Kidney tubule cell (primary cell): ENCODE measurements around the gene TRAIP.
A peak's percentile ranks its signal among the peaks of the same experiment; 100 is the strongest.
"Not testable (repeated sequence)": the region's sequence is repeated elsewhere in the genome, so short reads cannot be mapped to it uniquely, and the experiment has no call there.

Source experiments
- DNase-seq: peaks from one replicate; pipeline ENCODE4 v3.0.0-alpha.2; 2018; ENCODE audit warnings: low spot score

Gene TRAIP

DNA sequence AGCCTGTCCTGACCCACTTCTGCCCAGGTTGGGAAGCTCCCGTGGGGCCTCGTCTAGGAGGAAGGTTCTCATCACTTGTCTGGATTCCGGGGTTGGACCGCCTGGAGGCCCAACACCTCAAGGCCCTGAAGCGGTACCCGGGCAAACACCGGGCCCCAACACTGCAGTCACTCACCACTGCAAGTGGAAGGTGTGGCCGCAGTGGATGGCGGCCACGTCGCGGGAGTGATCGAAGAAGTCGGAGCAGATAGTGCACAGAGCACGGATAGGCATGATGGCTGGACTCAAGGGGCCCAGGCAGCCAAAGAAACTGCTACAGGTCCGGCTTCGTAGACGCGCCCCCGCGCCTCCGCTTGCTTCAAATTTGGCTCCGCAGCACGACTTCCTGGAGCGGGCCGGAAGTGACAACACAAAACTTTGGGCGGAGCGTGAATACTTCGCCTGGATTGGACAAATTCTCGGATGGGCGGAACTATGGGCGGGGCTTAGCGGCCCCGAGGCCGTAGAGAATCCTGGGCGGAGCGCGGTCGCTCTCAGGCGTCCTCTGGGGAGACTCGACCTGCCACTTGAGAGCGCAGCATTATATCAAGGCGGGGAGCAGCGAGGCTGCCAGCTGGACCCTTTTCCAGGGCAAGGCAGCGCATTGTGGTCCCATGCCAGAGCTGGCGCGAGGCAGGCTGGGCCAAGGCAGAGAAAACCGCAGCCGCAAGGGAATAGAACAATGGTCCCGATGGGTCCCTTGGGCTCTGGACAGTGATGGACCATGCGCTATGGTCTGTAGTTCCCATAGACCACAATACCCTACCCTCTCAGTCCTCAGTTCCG lies at the start of gene TRAIP:
TSS of gene TRAIP (minus strand) at position 384 of the 825 bp plus-strand sequence. CDS start at position 273, 111 bp downstream.
- peak; percentile 92 for DNase-seq

- not testable (repeated sequence) for DNase-seq
Observed at GRCh38 chr3:49904448-49904847, 48.1 kb upstream of the TRAIP start.

DNA sequence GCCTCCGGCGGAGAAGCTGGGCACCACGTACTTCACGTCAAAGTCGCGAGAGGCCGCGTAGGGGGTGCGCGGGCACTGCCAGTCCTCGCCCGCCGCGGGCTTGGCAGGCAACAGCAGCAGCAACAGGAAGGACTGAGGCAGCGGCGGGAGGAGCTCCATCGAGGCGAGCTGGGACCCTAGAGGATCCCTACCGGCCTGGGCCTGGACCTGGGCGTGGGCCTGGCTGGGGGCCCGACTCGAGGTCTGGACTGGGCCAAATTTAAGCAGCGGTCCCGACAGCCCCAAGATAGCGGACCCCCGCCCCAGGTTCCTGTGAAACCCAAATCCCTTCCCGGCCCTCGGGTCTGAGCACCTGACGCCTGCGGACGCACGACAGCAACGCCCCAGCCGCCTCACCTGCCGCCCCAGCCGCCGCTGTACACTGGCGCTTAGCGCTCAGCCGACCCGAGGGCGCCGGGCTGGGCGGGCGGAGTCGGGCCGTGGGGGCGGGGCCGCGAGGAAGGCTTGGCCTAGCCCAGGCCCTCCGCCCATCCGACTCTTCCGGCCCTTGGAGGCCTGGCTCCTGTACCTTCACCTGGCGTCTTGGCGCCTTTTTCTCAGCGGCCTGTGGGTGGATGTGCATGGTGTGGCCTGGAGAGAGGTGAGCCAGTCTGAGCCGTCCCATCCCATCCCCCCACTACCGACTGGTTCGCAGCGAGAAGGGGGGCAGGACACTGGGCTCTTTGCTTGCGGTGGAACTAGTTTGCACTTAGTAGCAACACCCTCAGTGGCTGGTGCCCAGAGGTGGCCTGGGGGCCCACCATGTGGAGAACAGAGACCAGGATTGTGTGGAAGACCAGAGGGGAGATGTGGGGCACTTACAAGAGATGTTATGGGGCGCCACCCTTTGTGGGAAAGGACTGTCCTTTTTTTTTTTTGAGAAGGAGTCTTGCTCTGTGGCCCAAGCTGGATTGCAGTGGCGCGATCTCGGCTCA lies 47.4 kb upstream of the TRAIP start, which contains the start of gene MST1R:
TSS of gene MST1R (minus strand) at position 423 of the 974 bp plus-strand sequence. CDS start at position 159, 264 bp downstream.
- peak; percentile 91 for DNase-seq

GRCh38 chr3:49902511-49903345 lies 46.4 kb upstream of the TRAIP start:
- DNase-seq, result no peak

- DNase-seq, result no peak
Observed at GRCh38 chr3:49901366-49902339, 45.3 kb upstream of the TRAIP start.

DNA sequence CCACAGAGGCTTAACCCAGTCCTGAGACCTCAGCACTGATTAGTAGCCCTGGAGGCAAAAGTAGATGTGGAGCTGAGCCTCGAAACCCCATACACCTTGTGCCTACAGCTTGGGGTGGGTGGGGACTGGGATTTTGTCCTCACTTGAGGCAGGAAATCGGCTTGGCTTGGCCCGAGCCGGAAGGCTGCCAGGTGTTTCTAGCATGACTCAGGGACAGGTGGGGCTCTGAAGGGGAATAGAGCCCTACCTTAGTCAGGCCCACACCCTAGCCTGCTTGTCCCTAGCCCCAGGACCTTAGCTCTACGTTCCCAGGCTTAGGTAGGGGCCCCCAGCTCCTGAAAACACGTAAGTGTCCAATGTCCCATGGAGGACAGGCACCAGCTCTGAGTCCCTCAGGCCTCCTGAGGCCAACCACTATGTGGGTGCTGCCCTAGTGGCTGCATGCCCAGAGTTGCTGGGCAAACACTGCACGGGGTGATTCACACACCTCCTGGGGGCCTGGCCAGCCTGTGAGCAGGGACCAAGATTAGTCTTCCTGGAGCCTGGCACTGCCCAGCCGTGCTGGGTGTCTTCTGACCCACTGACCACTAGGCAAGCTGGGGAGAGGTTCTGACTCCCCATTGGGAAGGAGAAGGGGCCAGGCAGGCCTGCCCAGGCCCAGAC lies 44.3 kb upstream of the TRAIP start:
- peak; percentile 94 for DNase-seq

DNA sequence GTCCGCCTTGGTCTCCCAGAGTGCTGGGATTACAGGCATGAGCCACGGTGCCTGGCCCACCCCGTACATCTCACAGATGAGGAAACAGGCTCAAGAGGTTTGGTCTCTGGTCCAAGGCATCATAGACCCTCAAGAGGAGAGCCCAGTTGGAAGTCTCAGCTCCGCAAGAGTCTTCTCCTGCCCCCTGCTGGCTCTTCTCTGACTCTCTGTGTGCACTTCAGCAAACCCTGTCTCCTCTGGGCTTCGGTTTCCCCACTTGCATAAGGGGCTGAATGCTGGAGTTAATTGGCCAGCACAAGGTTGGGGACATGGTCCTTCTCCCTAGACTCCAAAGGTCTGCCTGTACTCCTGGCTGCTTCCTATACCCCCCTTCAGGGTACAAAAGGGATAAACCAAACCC lies 43.5 kb upstream of the TRAIP start:
- no peak for DNase-seq

- DNase-seq, result no peak
Observed at GRCh38 chr3:49898991-49899390, 42.6 kb upstream of the TRAIP start.

- no peak for DNase-seq
Observed at GRCh38 chr3:49896345-49896744, 40.0 kb upstream of the TRAIP start.

DNA sequence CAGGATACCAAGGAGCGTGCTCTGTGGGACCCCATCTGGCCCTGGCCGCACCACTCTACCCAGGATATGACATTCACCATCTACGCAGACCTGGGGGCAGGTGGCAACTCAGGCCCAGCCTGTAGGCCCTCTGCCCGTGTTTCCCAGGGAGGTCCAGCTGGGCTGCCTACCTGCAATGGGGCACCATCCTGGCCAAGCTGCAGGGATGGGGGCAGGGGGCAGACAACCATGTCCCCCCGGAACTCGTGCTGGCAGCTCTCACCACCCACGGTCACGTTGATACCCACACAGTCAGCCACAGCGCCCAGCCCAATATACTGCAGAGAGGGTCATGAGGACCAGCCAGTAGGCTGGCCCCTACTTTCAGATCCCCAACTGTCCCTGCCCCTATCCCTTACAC lies 39.4 kb upstream of the TRAIP start:
- DNase-seq, result no peak

DNA sequence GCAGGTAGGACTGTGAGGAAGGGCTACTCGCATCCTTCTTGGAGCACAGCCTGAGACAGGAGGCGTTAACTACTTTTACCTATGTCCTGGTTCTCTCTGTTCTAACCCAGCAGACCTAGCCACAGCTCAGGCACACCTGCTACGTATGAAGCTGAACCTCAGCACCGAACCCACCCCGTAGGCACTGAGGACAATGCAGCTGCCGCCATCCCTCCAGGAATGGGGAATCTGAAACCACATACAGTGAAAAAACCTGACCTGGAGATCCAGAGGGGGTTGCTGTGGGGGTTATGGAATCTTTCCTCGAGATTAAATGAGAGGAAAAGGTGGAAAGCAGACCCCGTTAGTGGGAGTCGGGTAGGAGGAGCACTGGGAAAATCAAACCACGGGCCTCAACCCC lies 32.9 kb upstream of the TRAIP start:
- DNase-seq, result no peak

DNA sequence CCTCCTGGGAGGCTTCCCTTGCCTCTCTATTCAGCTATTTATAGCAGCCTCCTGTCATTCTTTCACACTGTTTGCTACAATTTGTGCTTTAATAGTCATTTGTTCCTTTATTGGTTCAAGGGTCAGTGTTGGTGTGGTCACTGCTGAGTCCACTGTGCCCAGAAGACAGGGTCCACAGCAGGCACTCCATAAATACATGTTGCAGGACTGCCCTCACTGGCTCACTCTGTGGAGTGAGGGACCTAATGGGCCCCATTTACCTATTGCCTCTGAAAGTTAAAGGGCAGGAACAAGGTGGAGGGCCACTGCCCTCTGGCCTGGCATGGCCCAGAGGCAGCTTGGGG lies 30.5 kb upstream of the TRAIP start:
- DNase-seq, result no peak

DNA sequence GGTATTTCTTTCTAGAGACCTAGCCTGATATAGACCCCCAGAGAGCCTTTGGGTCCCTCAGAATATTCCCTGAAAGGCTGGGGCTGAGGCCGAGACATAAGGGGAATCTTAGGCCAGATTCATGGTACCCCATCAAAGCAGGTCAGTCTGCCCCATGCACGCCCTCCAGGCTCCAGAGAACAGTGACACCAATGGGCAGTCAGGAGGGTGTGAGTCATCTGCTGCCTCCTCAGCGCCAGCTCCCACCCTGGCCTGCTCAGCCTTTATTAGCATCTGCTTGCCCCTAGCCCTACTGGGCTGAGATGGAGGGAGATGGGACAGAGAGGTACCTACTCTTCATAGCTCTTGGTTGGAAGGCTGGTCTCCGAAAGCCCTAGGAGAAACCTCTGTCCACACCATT lies 27.6 kb upstream of the TRAIP start:
- peak; percentile 17 for DNase-seq

- no peak for DNase-seq
Observed at GRCh38 chr3:49882166-49882565, 25.8 kb upstream of the TRAIP start.

DNA sequence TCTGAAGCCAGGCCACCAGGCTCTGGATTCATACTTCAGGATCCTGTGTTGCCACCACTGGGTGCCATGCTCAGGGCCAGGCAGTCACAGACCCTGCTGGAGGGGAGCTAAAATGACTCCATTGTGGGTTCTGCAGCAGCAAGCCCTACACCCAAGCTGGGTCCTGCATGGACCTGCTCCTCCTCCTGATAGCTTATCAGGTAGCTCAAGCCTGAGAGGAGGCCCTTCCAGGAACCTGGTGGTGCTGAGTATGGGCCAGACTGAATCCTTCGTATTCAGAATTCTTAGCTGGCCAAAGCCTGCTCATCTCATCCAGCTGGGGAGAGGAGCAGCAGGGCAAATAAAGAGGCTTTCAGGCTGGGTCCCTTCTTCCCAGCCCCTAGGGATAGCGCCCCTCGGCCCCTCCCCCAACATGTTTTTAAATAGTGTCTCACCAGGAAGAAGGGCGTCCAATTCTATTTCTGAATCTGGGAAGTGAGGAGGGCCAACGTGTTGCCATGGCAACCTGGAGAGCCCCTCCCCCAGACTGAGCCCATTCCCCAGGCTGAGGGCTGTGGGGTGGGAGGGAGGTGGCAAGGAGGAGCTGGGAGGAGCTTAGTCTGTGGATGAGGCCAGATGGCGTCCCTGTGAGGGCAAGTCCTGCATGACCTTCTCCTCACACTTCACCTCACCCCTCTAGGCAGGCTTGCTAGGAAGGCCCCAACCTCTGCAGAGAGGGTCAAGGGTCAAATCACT lies 24.4 kb upstream of the TRAIP start:
- no peak for DNase-seq

- no peak for DNase-seq
Observed at GRCh38 chr3:49879721-49880120, 23.4 kb upstream of the TRAIP start.

DNA sequence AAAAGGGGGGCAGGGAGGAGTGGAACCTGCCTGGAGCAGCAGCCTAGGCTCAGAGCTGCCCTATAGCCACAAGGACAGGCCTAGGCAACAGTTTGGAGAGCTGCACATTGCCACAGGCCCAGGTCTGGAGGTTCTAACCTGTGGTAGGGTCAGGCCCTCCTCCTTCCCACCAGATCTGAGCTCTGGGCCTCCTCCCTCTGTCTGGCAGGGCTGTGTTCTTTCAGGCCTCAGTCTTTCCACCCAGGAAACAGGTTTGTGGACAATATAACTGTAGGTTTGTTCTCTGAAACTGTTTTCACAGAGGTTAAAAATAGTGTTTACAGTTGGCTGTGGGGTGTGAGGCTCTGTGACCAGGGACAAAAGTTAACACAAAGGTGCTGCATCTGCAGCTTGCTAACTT lies 22.3 kb upstream of the TRAIP start:
- DNase-seq, result no peak

DNA sequence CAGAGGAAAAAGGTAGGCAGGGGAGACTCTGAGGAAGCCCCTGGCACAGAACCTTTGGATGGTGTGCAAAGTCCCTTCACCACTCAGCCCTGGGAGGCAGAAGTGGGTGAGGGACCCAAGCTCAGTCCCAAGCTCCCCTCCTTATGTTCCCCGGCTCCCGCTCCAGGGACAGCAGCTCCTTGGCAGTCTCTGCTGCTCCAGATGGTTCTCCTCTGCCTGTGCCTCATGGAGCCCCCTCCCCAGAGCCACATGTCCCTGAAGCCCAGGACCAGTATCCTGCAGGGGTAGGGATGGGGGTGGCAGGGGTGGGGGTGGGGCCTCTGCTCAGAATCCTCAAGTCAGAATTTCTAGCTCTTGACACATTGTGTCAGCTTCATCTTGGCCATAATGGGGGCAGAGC lies 21.4 kb upstream of the TRAIP start:
- DNase-seq, result no peak

DNA sequence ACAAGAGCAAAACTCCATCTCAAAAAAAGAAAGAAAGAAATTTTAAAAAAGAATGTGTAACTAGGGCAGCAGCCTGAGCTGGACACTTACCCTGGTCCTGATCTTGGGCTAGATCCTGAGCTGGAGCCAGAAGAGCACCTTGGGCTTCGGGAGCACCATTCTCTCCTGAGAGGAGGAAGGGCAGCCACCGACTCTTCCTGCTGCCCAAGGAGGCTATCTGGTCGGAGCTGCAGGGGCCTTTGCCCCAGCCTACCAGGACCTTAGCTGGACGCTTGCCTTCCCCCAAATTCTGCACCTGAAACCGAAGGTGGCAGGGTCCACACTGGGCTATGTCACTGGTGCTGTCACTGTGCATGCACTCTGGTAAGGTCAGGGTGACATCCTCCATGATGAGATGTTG lies 20.2 kb upstream of the TRAIP start:
- DNase-seq, result no peak

DNA sequence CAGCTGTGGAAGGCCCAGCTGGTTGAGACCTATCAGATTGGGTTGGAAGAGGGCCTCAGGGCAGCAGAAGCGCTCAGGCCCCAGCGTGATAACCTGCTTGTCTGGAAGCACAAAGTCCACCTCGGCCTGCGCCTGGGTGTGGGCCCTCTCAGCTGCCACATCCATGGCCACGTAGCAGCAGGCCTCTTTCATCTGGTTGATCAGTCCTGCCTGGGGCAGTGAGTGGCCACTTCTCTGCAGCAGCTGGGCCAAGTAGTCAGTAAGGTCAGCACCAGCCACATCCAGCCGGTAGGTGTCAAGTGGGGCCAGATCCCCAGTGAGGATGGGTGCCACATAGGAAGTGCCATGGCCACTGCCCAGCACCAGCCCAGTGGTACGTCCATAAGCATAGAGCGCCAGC lies 17.3 kb upstream of the TRAIP start:
- no peak for DNase-seq
